ENCODE results near the gene PNPLA3. TPM values are rescaled to one million over a fixed set of nuclear protein-coding genes. Genes with fewer than 3 reads are reported as not detected.

The PNPLA3 gene
- total and polyA plus RNA-seq, 9 of the 15 experiments (the other 6 are each of a cell fraction or from before 2014, with no cell fraction given): 0.20 to 0.48 (median 0.38) TPM; not detected in 6

- TF ChIP-seq LCOR (CRISPR knock-in tag; IDR thresholded peaks at IDR 0.05) (no peak), MAFF (IDR thresholded peaks at IDR 0.05; ENCODE audit: low read length) (no peak), RHOXF2B (CRISPR knock-in tag; conservative IDR thresholded peaks at IDR 0.05) (no peak), BMI1 (IDR thresholded peaks at IDR 0.05; ENCODE audit: low read length) (no peak), EP400 (IDR thresholded peaks at IDR 0.05) (no peak), TSHZ1 (CRISPR knock-in tag; IDR thresholded peaks at IDR 0.05) (no peak), ZNF584 (CRISPR knock-in tag; IDR thresholded peaks at IDR 0.05; ENCODE audit: low read depth) (no peak), KAT8 (IDR thresholded peaks at IDR 0.05; ENCODE audit: low read depth) (no peak), SREBF2 (CRISPR knock-in tag; IDR thresholded peaks at IDR 0.05) (no peak), TAF9B (IDR thresholded peaks at IDR 0.05; ENCODE audit: partially characterized antibody) (no peak), MTA3 (IDR thresholded peaks at IDR 0.05; ENCODE audit: borderline replicate concordance) (no peak)
- TF ChIP-seq, protein P1, sequence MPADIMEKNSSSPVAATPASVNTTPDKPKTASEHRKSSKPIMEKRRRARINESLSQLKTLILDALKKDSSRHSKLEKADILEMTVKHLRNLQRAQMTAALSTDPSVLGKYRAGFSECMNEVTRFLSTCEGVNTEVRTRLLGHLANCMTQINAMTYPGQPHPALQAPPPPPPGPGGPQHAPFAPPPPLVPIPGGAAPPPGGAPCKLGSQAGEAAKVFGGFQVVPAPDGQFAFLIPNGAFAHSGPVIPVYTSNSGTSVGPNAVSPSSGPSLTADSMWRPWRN (IDR thresholded peaks at IDR 0.05; ENCODE audit: low read depth): no peak
- TF ChIP-seq, protein P2, sequence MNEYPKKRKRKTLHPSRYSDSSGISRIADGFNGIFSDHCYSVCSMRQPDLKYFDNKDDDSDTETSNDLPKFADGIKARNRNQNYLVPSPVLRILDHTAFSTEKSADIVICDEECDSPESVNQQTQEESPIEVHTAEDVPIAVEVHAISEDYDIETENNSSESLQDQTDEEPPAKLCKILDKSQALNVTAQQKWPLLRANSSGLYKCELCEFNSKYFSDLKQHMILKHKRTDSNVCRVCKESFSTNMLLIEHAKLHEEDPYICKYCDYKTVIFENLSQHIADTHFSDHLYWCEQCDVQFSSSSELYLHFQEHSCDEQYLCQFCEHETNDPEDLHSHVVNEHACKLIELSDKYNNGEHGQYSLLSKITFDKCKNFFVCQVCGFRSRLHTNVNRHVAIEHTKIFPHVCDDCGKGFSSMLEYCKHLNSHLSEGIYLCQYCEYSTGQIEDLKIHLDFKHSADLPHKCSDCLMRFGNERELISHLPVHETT (CRISPR knock-in tag; conservative IDR thresholded peaks at IDR 0.05 in 1 of 2, IDR thresholded peaks at IDR 0.05 in 1 of 2): no peak
- Histone ChIP-seq H3K79me2 (ENCODE audit: control insufficient read depth, insufficient read depth, low read length) (peaks cover 15% of the 10 kb centered on the region), H3K4me1 (replicated peaks in 1 of 2; ENCODE audit: control insufficient read depth in 2 of 2, insufficient read depth in 2 of 2, low read length in 2 of 2) (peaks cover 7 to 13% of the 10 kb centered on the region in 2 experiments; a peak in 4 of 5 replicates), H2AFZ (ENCODE audit: low read depth, low read length) (no peak overlapping the region), H3K9ac (ENCODE audit: insufficient read depth in 1 of 2, low read depth in 2 of 2, low read length in 2 of 2) (no peak overlapping the region; a peak in 1 of 4 replicates), H3K4me3 (no peak overlapping the region), H3K27ac (ENCODE audit: extremely low read depth, low read depth, low read length) (no peak overlapping the region), H3K27me3 (ENCODE audit: control insufficient read depth in 2 of 2, insufficient read depth in 2 of 2, low read length in 2 of 2) (no peaks in the 10 kb centered on the region), H4K20me1 (replicated peaks; ENCODE audit: control insufficient read depth, insufficient read depth, low read length) (no peaks in the 10 kb centered on the region), H3K36me3 (ENCODE audit: control insufficient read depth, insufficient read depth, low read length) (peaks cover 56% of the 10 kb centered on the region), H3K4me2 (ENCODE audit: insufficient read depth, low read length) (no peak overlapping the region), H3K9me1 (ENCODE audit: control insufficient read depth, insufficient read depth, low read length) (no peaks in the 10 kb centered on the region), H3K9me3 (replicated peaks; ENCODE audit: control insufficient read depth, insufficient read depth, low read depth, low read length) (no peaks in the 10 kb centered on the region)
- DNase-seq (ENCODE audit: extremely low read depth in 1 of 4, low spot score in 3 of 4) (no peak), FAIRE-seq (no peak), ATAC-seq (no peak)
- intact Hi-C loops (cut with micrococcal nuclease) (no loop called here), in situ Hi-C loops (cut with MboI) (no loop called here)
- no TSS peak for BruUV-seq (replicated peaks)
- WGBS (ENCODE audit: insufficient coverage, low coverage, missing lambda C conversion rate): 97% methylated on average over 7 of the region's 10 CpGs
- ChIA-PET CTCF (ENCODE audit: low intra/inter-chr PET ratio) (no interaction called here), POLR2A (no interaction called here)
Measured at GRCh38 chr22:43964314-43964857, 40.8 kb downstream of the PNPLA3 start.

Measured in K562 (cell line).